A673 (cell line): ENCODE results near the gene IGFL2.

ENCODE experiments used
- CTCF ChIP-seq: fragments of 300-800, 200-600 bp; sonication (generic); conservative IDR thresholded peaks from 2 replicates; pipeline ENCODE4 v1.5.1; 2017; ENCODE audit warnings: low read depth, mild to moderate bottlenecking, antibody characterized with exemption, low read length, moderate library complexity, mixed read lengths
- EZH2 ChIP-seq: fragments of 200-600 bp; sonication (generic); IDR thresholded peaks from 2 replicates; pipeline ENCODE4 v1.6.1; 2017; ENCODE audit warnings: borderline replicate concordance, low read depth, mild to moderate bottlenecking, mixed read lengths, antibody characterized with exemption, low read length; ENCODE audit not compliant: poor library complexity, severe bottlenecking

GRCh38 chr19:46160233-46160775 lies 12.3 kb downstream of the IGFL2 start:
- TF ChIP-seq CTCF (no peak), EZH2 (no peak)
